Fibroblast of the conjunctiva (primary cell): ENCODE results near the gene LMCD1.

Experiments
- DNase-seq: peaks from one replicate; pipeline ENCODE4 v3.0.0-alpha.2; 2010; ENCODE audit warnings: low read depth

LMCD1 gene

DNA sequence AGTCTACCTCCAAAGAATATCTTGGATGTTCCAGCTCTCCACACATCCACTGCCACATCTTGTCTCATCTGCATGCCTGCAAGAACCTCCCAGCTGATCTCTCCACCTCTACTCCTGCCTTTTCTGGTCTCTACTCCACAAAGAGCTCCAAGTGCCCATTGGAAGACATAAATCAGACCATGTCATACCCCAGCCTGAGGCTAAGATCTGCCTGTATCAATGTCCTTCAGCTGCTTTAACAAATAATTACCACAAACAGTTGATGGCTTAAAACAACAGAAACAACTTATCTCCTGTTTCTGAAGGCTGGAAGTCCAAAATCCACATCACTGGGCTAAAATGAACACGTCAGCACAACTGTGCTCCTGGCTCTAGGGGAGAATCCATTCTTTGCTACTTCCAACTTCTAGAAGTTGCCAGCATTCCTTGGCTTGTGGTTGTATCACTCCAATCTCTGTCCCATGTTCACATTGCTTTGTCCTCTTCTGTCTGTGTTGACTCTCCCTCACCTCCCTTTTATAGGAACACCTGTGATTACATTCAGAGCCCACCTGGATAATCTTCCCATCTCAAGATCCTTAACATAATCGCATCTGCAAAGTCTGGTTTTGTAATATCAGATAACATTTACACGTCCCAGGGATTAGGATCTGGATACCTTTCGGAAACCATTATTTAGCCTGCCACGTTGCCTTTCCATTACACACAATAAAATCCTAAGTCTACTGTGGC lies 17.0 kb upstream of the LMCD1 start:
- DNase-seq, result no peak

DNA sequence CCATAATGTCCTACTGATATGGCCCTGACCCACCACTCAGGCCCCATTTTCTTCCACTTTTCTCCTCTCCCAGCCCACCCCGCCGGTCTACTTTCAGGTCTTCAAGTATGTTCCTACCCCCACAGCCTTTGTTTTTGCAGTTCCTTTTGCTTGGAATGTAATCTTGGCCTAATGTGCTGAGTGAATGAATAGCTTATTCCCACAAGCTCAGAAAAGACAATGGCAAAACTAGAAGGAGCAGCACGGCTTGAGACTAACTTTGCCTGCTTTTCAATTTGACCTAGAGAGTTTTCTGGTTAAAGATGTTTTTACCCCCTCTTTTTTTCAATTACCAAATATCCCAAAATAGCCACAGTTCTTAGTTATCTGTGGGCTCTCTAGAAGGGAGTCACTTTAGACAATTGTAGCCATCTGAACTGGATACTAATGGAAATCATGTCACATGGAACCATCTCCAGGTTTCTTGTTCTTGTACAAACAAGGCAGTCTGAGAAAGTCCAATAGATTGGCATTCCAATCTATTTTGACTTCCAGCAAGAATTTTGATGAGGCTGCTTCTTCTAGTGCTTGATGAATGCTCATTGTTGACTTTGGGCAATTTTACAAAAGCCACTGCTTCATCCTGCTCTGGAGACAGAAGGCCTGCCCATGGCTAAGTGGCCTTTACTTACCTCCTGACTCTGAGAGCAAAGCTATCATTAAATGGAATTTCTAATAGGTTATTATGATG lies 16.3 kb upstream of the LMCD1 start:
- DNase-seq, result no peak

DNA sequence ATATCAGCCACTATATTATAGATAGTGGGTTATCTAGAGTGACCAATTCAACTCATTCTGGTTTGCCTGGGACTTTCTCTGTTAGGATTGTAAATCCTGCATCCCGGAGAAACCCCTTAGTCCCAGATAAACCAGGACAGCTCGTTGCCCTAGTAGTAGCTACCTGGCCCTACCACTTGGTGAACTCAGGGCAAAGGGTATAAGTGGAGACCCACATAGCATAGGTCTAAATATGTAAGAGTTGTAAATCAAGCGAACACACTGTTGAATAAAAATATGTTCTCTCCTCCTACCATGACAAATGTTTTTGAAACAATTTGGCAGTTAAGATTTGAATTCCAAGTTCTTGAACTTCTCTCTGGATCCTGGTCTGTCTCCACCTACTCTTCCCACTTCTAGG lies 15.7 kb upstream of the LMCD1 start:
- no peak for DNase-seq

DNA sequence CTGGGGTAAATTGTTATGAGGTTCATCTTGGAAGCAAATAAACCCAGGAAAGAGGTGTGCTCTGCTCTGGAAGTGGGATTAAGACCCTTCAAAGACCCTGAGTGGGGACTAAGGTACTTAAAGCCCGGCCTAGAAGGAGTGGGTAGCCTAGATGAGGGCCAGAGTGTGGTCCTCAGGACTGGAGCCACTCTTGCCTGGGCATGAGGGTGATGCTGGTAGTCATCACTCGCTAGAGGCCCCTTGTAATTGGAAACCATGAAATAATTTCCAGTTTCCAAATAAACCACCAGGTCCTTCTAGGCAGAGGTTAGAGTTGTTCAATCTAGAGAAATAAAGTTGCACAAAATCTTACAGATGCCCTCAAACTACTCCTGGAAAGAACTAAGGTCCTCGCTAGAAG lies 15.2 kb upstream of the LMCD1 start:
- no peak for DNase-seq

DNA sequence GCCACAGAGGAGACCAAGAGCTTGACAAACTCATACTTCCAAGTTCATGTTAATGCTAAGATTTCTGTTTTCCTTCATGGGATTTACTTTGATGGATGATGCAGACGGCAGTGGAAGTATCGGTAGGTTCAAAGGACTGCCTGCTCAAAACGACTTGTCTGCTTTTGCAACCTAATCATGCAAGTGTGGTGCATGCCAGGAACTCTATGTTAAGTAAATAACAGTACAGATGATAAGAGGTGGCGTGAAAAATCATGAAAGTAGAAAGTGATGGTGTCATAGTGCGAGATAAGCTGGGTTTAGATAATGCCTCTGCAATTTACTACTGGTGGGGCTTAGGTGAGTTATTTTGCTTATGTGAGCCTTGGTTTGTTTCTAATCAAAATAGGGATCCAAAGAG lies 14.7 kb upstream of the LMCD1 start:
- no peak for DNase-seq

DNA sequence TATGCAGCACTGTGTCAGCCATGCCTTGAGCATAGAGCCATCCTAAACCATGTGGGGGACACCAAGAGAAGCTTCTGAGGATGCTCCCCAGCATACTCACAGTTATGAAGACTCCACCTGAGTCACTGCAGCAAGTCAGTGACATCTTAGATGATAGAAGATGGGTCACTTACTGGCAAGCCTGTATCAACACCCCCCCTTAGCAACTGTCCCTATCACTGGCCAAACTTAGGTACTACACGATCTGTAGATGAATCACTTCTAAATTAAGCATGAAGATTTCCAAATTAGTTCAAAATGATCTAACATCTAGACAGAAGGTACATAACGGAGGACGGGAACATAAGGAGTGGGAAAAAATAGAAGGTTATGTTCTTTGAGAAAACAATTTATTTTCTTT lies 13.2 kb upstream of the LMCD1 start:
- DNase-seq, result no peak

DNA sequence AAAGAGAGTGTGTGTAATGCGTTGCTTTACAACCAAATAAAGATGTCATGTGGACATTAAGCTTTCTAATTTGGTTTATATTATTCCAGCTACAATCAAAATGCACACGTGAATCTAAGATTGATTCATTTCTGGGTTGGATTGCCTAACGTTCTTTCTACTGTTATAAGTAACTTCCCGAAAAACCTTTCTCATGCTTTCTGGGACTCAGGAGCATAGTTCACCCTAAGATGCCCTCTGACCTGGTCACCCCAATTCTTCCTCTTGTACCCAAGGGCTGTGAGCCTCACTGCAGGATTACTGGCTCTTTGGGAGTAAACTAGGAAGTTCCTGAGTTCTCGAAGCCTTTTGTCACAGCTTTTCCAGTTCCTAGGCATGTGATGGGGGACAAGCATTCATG lies 12.7 kb upstream of the LMCD1 start:
- no peak for DNase-seq

DNA sequence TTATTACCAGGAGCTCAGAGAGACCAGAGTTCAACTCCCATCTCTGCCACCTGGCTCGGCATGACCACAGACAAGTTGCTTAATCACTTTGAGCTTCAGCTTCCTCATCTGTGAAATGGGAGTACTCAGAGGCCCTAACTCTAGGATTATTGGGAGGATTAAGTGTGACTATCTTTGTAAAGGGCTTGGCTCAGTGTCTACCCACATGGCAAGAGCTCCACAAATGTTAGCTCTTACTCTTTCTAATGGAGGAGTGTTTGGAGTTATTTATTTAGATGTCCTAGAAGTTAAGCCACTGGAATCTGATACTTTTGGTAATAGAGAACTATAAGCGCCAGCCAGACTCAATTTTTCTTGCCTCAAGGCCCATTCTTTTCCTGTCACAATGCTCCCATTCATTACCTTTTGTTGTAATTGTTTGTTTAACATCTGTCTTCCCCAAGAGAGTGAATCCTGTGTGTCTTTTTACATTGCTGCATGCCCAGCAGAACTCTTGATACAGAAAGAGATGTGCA lies 12.3 kb upstream of the LMCD1 start:
- peak; percentile 45 for DNase-seq

DNA sequence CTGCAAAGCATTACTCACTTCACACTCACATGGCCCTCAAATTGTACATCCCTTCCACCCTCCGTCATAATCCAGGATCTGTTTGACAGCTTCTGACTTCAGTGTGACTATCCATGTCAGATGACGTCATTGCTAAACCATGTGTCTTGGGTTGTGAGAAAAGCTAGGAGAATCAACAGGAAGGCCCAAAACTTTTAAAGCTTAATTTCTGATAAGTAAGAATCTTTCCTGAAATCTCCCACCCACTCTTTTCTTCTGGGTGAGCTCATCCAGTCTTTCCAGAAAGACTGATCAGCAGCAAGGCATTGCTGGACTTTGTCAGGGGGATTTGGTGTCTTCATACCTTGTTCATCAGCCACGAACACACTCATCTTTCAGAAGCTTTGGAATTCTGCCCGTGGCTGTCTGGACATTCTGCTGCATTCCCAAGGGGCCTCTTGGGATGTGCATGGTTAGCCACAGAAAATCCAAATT lies 11.5 kb upstream of the LMCD1 start:
- peak; percentile 64 for DNase-seq

DNA sequence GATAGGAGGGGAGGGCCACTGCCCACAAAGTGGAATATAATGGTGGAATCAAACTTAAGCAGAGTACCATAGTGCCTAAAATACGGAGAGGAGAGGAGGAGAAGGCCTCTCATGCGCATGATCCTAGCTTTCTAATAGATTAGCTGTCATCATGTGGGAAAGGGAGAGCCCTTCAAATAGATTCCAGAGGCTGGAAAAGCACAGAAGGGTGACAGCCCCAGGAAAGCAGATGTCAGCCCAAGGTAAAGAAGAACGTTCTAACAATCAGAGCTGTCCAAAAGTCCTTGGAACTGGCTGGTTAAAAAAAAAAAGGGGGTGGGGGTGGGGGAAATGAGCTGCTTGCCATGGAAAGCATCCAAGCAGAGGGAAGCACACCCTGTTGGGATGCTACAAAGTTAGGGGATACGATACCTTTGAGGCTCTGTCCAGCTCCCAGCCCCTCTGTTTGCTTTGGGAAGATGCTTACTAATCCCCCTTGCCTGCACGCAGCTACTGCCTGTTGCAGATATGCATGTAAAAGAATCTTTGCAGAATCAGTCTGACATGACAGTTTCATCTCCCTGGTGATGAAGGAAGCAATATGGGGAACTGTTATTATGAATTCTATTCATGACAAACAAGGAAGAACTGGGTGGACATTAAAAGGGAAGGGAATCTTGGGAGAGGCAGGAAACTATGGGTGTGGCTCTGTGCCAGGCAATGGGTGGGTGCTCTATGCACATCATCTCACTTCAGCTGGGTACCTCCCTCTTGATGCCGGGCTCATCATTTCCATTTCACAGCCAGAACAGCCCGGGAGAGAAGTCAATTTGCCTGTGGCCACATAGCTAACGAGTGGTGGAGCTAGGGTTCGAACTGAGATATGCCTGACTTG lies 10.1 kb upstream of the LMCD1 start:
- DNase-seq, result no peak

DNA sequence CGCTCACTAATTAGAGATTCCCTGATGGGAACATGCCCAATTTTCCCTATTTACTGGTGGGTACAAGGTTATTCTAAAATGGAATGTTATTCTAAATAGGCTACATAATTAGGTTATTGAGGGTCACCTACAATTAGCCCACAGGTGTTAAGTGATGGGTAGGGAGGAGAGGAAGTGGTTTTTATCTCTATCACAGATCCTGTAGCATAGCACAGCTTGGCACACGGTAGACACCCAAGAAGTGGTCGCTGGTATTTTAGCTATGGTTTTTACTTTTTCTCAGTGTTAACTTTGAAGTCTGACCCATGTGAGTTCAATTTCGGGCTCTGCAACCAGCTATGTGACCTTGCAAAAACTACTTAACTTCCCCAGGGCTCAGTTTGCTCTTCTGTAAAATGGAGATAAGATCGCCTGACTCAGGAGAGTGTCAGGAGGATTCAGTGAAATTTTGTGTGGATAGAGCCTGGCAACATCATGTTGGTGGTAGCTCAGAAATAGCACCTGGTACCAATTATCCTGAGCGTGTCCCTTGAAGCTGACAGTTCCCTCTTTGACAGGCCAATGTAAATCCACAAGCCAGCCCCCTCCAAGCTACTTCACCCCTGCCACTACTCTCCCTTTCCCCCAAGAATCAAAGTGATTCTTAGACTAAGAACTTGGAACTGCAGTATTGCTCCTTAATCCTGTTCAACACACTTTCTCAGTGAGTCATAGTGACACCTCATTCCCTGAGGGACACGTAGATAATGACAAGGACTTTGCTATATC lies 8.7 kb upstream of the LMCD1 start:
- DNase-seq, result no peak

DNA sequence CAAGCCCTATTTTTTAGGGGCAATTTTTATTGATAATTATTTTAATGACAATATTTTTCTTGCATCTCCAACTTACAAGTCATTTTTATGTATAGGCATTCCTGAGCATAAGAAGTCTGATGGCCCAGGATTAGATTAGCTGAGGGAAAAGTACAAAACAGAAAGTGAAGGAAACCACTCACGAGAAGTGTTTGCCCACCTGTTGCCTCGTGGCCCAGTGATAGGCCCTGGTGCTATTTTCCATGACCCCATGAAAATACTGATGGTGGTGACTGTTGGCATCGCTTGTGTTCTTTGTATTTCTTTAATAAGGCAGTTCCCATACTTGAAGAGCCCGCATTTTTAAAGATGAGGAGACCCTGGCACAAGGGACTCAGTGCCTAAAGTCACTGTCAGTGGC lies 7.9 kb upstream of the LMCD1 start:
- DNase-seq, result no peak

DNA sequence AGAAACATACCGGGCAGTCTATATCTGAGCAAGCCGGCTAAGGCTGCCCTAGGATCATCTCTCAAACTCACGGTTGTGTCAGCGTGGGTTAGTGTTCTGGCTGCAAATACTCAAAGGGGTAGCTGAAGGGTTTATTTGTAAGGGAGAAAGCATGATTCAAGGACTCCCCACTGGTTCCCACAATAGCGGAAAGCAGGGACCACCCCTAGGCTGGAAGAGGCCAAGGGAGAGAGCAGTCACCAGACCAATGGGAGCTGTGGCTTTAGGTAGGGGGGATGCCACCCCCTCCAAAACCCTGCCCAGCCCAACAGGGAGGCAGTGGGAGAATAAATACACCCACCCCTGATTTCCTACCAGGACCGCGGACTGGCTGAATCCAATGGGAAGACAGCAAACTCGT lies 7.3 kb upstream of the LMCD1 start:
- no peak for DNase-seq

DNA sequence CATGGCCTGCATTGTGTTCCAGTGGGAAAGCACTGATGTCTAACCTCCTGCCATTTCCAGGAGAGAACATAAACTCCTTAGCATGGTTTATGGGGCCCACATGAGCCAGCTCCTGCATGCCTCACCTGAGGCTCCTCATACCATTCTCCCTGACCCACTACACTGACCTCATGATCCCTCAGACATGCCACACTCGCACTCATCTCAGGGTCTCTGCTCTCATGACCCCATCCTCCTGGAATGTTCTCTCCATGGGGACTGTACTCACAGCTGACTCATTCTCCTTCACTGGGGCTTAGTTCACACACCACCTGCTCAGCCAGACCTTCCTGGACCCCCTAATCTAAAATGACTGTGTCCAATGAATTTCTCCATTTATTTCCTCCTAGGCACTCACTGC lies 4.0 kb upstream of the LMCD1 start:
- DNase-seq, result no peak

DNA sequence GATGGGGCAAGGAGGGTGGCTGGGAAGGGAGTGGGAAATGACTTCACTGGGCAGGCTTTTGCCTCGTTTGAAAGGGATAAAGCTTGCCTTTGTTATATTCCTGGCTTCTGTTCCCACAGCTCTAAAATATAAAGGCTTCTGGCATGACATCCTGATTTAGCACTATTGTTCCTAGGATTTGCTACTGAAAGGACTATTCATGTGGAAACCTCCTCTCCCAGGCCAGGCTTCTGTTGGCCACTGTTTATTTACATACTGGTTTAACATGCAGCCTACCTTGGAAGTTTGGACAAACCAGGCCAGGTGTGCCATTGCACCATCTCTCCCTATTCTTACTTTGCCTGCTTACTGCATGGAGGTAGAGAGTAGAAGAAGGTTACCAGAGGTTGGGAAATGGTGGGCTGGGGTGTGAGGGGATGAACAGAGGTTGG lies 2.4 kb upstream of the LMCD1 start:
- DNase-seq, result no peak

DNA sequence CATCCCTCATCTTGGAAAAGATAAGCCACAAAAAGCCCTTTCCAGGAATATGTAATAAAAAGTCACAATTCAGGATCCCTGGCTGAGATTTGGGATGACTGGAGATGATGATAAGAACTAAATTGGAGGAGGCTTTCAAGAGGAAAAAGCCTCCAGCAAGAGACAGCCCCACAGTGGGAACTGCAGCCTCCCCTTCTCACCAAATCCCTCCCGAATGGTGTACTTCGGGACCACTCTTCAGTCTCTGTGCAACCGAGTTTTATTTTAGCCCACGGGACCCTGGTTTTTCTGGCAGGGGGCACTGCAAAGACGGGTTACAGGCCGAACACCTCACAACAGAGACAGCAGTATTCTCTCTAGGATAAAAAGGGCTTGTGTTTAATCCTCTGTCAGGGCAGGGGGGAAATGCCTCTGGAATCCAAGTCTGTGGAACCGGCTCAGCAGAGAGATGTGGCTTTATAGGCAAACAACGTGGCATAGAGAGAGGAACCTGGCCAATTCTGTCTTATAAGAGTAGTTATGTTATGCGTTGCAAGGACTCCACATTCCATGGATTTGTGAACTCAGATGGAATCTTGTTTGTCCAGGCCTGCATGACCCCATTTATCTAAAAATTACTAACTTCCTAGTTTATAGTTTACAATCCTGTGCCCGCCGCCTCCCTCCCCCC lies 1.2 kb upstream of the LMCD1 start:
- no peak for DNase-seq

DNA sequence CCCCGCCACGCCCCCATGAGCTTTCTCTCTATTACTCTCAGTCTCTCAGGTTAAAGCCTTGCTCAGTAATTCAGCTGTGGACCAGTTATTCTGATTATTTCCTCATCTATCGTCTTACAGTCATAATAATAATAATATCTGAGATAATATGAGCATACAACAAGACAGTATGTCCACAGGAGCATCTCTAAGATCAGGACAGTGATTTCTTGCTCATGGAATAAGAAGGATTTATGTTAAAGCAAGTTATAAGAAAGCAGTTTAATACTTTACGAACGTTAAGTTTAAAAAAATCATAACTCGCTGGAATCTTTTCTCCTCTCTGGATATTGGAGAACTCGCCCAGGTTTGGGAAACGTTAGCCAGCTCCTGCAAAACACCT lies 643 bp upstream of the LMCD1 start:
- no peak for DNase-seq

DNA sequence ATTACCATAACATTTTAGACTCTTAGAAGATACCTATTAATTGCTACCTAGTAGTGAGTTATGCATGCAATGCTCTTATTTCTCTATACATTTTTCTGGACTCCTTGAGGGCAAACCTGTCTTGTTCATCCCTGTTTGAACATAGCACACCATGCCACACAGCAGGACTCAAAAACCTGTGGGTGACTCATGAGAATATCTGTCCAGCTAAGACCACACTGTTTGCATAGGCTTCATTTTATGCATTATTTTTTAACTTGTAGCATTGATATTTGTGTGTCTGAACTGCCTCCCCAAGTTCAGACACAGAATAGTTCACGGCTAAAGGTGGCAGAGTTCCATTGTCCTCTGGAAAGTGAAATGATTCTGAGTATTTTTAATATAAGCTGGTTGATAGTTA lies 1.8 kb downstream of the LMCD1 start:
- DNase-seq, result no peak

DNA sequence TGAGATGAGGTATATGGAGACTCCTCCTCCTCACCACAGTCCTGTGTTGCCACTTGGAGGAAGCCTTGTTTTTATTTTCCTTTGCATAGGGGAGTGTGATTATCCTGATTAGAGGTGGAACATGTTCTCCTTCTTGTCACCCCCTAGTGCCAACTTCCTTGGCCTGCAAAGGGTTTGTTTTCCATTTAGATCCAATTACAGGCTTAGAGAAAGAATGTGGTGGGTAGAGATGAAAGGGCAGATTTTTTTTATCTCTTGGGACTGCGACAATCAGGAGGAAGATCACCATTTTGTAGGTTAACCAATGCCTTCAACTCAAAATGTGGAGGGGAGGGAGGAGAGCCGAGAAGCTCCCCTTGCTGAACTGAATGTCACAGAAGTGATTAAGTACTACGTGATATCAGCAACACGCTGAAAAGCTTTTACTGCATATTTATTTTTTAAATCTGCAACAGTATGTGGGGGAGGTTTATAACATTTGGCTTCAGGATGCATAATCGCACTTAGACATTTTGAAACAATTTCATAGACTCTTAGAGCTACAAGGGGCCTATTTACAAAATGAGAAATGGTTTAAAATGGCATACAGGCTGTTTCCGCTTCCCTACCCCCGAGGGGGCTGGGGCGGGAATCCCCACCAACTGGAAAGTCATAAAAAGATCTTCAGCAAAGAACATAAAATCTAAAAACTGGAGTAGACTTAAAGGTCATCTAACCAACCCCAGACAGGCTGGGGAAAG lies 2.4 kb downstream of the LMCD1 start:
- DNase-seq, result no peak

DNA sequence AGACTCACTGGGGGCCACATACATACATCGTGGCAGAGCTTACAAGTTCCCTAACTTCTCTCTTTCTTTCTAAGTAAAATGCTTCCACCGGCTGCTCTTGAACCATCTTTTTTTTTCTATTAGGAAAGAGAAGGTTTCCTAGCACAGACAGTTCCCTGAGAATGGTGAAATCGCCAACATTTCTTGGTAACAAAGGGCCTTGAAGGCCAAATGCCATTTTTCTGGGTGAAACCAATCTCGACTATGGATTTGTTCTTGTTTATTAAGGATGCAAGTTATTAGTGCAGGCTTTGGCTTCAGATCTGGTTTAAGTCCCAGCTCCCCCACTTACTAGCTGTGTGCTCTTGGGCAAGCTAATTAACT lies 3.0 kb downstream of the LMCD1 start:
- no peak for DNase-seq

DNA sequence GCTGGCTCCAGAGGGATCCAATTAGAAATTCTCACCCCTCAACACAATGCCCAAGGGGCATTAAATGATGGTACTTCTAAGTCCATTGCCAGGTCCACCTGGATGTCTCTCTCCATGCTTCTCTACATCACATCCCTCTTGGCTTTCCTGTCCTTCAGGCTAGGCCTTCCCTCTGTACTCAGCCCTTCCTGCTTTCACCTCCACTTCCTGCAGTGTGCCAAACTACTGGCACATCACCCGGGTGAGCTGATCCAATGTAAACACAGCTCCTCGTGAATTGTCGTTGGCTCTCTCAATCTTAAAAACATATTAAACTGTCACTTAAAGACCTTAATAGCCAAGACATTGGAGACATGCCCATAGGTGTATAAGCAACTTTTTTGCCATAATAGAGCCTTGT lies 4.0 kb downstream of the LMCD1 start:
- no peak for DNase-seq
